ENCODE data around the gene IVD.

GRCh38 chr15:40360015-40360414 is 45.6 kb upstream of the IVD start:
- TF ChIP-seq CTCF (conservative IDR thresholded peaks at IDR 0.05; ENCODE audit: low read depth, low read length) (no peak), EZH2 (IDR thresholded peaks at IDR 0.05; ENCODE audit: borderline replicate concordance, low read depth, low read length, poor library complexity, severe bottlenecking) (no peak)
